Measurements from ENCODE around the gene TTC21B. TPM values are rescaled to one million over a fixed set of nuclear protein-coding genes. Genes with fewer than 3 reads are reported as not detected.

Gene TTC21B
- total and polyA plus RNA-seq, 7 experiments from 2014 or later, result 9.2 to 38.9 (median 29.1) TPM

GRCh38 chr2:165895974-165896373, 57.6 kb downstream of the TTC21B start:
- DNase-seq (no peak), ATAC-seq (no peak)
- no peaks in the 10 kb centered on the region for H3K9me3 Mint-ChIP-seq
- no peaks in the 10 kb centered on the region for H3K27me3 ChIP-seq (ENCODE audit: control insufficient read depth in 2 of 2, insufficient read depth in 2 of 2, low read length in 2 of 2)
- H3K27ac Mint-ChIP-seq, result peak overlapping the region in 1 of 9 donors; percentile 11
- H3K27ac ChIP-seq (ENCODE audit: low read depth, low read length), result no peak overlapping the region
- intact Hi-C loops (cut with micrococcal nuclease), result no loop called here
- peaks cover 0 to 13% (median 0%) of the 10 kb centered on the region in 7 donors for H3K4me1 Mint-ChIP-seq
- H3K4me1 ChIP-seq (ENCODE audit: control insufficient read depth in 2 of 2, insufficient read depth in 2 of 2, low read length in 2 of 2), result no peaks in the 10 kb centered on the region
- no peak overlapping the region for H3K4me3 ChIP-seq (ENCODE audit: low read length)
- no peak overlapping the region for H3K4me3 Mint-ChIP-seq
- H3K9me3 ChIP-seq (ENCODE audit: control insufficient read depth in 2 of 3, low read length in 3 of 3), result no peaks in the 10 kb centered on the region
- H3K36me3 Mint-ChIP-seq, result peaks cover 25 to 62% (median 44%) of the 10 kb centered on the region in 5 donors
- CTCF ChIA-PET, result no interaction called here
- H3K36me3 ChIP-seq (ENCODE audit: control insufficient read depth in 2 of 3, insufficient read depth in 3 of 3, low read length in 3 of 3), result peaks cover 0 to 47% (median 4%) of the 10 kb centered on the region in 3 experiments
- no peaks in the 10 kb centered on the region for H3K27me3 Mint-ChIP-seq
- POLR2A ChIA-PET, result no interaction called here

DNA sequence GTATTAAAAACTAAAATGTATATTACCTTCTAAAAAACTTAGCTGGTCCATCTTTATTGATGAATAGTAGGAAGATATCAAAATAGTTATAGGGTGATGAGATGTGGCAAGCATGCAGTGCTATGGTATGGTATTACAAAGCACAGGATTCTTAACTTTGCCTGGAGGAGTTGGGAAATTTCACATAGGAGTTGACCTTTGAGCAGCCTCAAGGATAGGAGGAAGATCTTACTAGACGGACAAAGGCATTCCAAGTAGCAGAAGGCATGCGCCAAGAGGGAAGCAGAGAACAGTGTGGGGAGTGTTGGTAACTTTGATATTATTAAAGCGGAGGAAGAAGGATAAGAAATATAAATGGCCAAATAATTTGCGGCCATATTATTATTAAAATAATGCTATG, 60.0 kb downstream of the TTC21B start:
- CTCF ChIA-PET, result no interaction called here
- H3K4me3 ChIP-seq (ENCODE audit: low read length), result no peak overlapping the region
- intact Hi-C loops (cut with micrococcal nuclease), result no loop called here
- peaks cover 0 to 45% (median 4%) of the 10 kb centered on the region in 3 experiments for H3K36me3 ChIP-seq (ENCODE audit: control insufficient read depth in 2 of 3, insufficient read depth in 3 of 3, low read length in 3 of 3)
- Mint-ChIP-seq H3K9me3 (no peaks in the 10 kb centered on the region), H3K36me3 (peaks cover 30 to 64% (median 50%) of the 10 kb centered on the region in 5 donors), H3K27me3 (no peaks in the 10 kb centered on the region), H3K27ac (peak overlapping the region in 1 of 9 donors; percentile 10), H3K4me3 (no peak overlapping the region), H3K4me1 (peaks cover 0 to 20% (median 4%) of the 10 kb centered on the region in 7 donors)
- POLR2A ChIA-PET, result no interaction called here
- DNase-seq, result no peak
- ATAC-seq, result no peak
- no peaks in the 10 kb centered on the region for H3K9me3 ChIP-seq (ENCODE audit: control insufficient read depth in 2 of 3, low read length in 3 of 3)
- no peak overlapping the region for H3K27ac ChIP-seq (ENCODE audit: low read depth, low read length)
- H3K4me1 ChIP-seq (ENCODE audit: control insufficient read depth in 2 of 2, insufficient read depth in 2 of 2, low read length in 2 of 2), result no peaks in the 10 kb centered on the region
- no peaks in the 10 kb centered on the region for H3K27me3 ChIP-seq (ENCODE audit: control insufficient read depth in 2 of 2, insufficient read depth in 2 of 2, low read length in 2 of 2)

- Histone ChIP-seq H3K4me3 (ENCODE audit: low read length) (no peak overlapping the region), H3K27ac (ENCODE audit: low read depth, low read length) (no peak overlapping the region), H3K9me3 (ENCODE audit: control insufficient read depth in 2 of 3, low read length in 3 of 3) (no peaks in the 10 kb centered on the region), H3K36me3 (ENCODE audit: control insufficient read depth in 2 of 3, insufficient read depth in 3 of 3, low read length in 3 of 3) (peaks cover 0 to 35% (median 4%) of the 10 kb centered on the region in 3 experiments), H3K27me3 (ENCODE audit: control insufficient read depth in 2 of 2, insufficient read depth in 2 of 2, low read length in 2 of 2) (no peaks in the 10 kb centered on the region), H3K4me1 (ENCODE audit: control insufficient read depth in 2 of 2, insufficient read depth in 2 of 2, low read length in 2 of 2) (no peaks in the 10 kb centered on the region)
- Mint-ChIP-seq H3K4me1 (peaks cover 0 to 20% (median 4%) of the 10 kb centered on the region in 7 donors), H3K4me3 (no peak overlapping the region), H3K9me3 (no peaks in the 10 kb centered on the region), H3K27ac (peak overlapping the region in 1 of 9 donors; percentile 67), H3K27me3 (no peaks in the 10 kb centered on the region), H3K36me3 (peaks cover 20 to 54% (median 40%) of the 10 kb centered on the region in 5 donors)
- DNase-seq, result no peak
- intact Hi-C loops (cut with micrococcal nuclease), result no loop called here
- ChIA-PET POLR2A (no interaction called here), CTCF (no interaction called here)
- ATAC-seq, result no peak
These were observed 61.0 kb downstream of the TTC21B start for GRCh38 chr2:165892526-165892925.

GRCh38 chr2:165891943-165892342, 61.6 kb downstream of the TTC21B start:
- DNase-seq (no peak), ATAC-seq (no peak)
- Mint-ChIP-seq H3K36me3 (peaks cover 14 to 53% (median 36%) of the 10 kb centered on the region in 5 donors), H3K4me3 (no peak overlapping the region), H3K27me3 (no peaks in the 10 kb centered on the region), H3K27ac (no peak overlapping the region), H3K9me3 (no peaks in the 10 kb centered on the region), H3K4me1 (peaks cover 0 to 20% (median 0%) of the 10 kb centered on the region in 7 donors)
- ChIA-PET POLR2A (no interaction called here), CTCF (no interaction called here)
- Histone ChIP-seq H3K27me3 (ENCODE audit: control insufficient read depth in 2 of 2, insufficient read depth in 2 of 2, low read length in 2 of 2) (no peaks in the 10 kb centered on the region), H3K36me3 (ENCODE audit: control insufficient read depth in 2 of 3, insufficient read depth in 3 of 3, low read length in 3 of 3) (peaks cover 0 to 29% (median 4%) of the 10 kb centered on the region in 3 experiments), H3K27ac (ENCODE audit: low read depth, low read length) (no peak overlapping the region), H3K9me3 (ENCODE audit: control insufficient read depth in 2 of 3, low read length in 3 of 3) (no peaks in the 10 kb centered on the region), H3K4me3 (ENCODE audit: low read length) (no peak overlapping the region), H3K4me1 (ENCODE audit: control insufficient read depth in 2 of 2, insufficient read depth in 2 of 2, low read length in 2 of 2) (no peaks in the 10 kb centered on the region)
- intact Hi-C loops (cut with micrococcal nuclease), result no loop called here

DNA sequence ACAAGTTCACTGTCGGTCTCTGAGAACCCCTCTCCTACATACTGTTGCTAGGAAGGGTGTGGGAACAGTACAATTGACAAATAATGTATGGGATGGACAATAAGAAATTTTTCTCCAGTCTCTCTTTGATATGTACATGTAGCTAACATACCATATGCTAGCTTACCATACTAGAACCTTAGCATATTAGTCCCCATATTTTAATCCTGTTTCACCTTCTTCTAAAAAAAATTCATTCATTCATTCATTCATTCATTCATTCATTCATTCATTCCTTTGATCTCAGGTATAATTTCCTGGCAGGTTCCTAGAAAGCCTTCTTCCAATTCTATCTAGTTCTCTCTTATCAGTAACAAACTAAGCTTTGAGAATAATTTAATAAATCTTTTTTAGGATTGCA, 62.2 kb downstream of the TTC21B start:
- Histone ChIP-seq H3K4me1 (ENCODE audit: control insufficient read depth in 2 of 2, insufficient read depth in 2 of 2, low read length in 2 of 2) (no peaks in the 10 kb centered on the region), H3K27me3 (ENCODE audit: control insufficient read depth in 2 of 2, insufficient read depth in 2 of 2, low read length in 2 of 2) (no peaks in the 10 kb centered on the region), H3K4me3 (ENCODE audit: low read length) (no peak overlapping the region), H3K27ac (ENCODE audit: low read depth, low read length) (no peak overlapping the region), H3K9me3 (ENCODE audit: control insufficient read depth in 2 of 3, low read length in 3 of 3) (no peaks in the 10 kb centered on the region), H3K36me3 (ENCODE audit: control insufficient read depth in 2 of 3, insufficient read depth in 3 of 3, low read length in 3 of 3) (peaks cover 0 to 23% (median 4%) of the 10 kb centered on the region in 3 experiments)
- ATAC-seq, result no peak
- ChIA-PET POLR2A (no interaction called here), CTCF (no interaction called here)
- Mint-ChIP-seq H3K36me3 (peaks cover 12 to 52% (median 32%) of the 10 kb centered on the region in 5 donors), H3K4me3 (no peak overlapping the region), H3K27me3 (no peaks in the 10 kb centered on the region), H3K27ac (no peak overlapping the region), H3K4me1 (peaks cover 0 to 17% (median 0%) of the 10 kb centered on the region in 7 donors), H3K9me3 (no peaks in the 10 kb centered on the region)
- DNase-seq, result no peak
- intact Hi-C loops (cut with micrococcal nuclease), result no loop called here

DNA sequence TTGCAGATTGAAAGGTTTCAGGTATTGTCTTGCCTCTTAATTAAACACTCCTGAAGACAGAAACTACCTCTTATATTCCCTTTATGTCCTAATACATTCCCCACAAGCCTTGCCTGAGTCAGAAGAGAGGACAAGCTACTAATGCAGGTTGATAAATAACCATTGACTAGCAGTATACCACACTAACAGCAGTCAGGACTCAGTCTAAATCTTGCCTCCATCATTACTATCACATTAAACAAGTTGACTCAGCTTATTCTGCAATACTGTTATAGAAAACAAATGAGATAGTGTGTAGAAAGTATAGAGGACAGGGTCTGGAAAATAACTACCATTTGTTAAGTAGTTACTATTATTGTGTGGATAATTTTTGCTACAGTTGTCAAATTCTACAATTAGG, 63.8 kb downstream of the TTC21B start:
- Histone ChIP-seq H3K9me3 (ENCODE audit: control insufficient read depth in 2 of 3, low read length in 3 of 3) (no peaks in the 10 kb centered on the region), H3K4me3 (ENCODE audit: low read length) (no peak overlapping the region), H3K27me3 (ENCODE audit: control insufficient read depth in 2 of 2, insufficient read depth in 2 of 2, low read length in 2 of 2) (no peaks in the 10 kb centered on the region), H3K4me1 (ENCODE audit: control insufficient read depth in 2 of 2, insufficient read depth in 2 of 2, low read length in 2 of 2) (no peaks in the 10 kb centered on the region), H3K27ac (ENCODE audit: low read depth, low read length) (no peak overlapping the region), H3K36me3 (ENCODE audit: control insufficient read depth in 2 of 3, insufficient read depth in 3 of 3, low read length in 3 of 3) (peaks cover 0 to 15% (median 4%) of the 10 kb centered on the region in 3 experiments)
- Mint-ChIP-seq H3K9me3 (no peaks in the 10 kb centered on the region), H3K4me3 (no peak overlapping the region), H3K27ac (peak overlapping the region in 2 of 9 donors; percentile 9 to 30), H3K27me3 (no peaks in the 10 kb centered on the region), H3K36me3 (peaks cover 9 to 47% (median 24%) of the 10 kb centered on the region in 5 donors), H3K4me1 (peaks cover 0 to 15% (median 0%) of the 10 kb centered on the region in 7 donors)
- DNase-seq, result no peak
- CTCF ChIA-PET, result no interaction called here
- no peak for ATAC-seq
- intact Hi-C loops (cut with micrococcal nuclease), result no loop called here
- POLR2A ChIA-PET, result no interaction called here

- Mint-ChIP-seq H3K27ac (peak overlapping the region in 3 of 9 donors; percentile 4 to 30 (median 12)), H3K4me3 (no peak overlapping the region), H3K4me1 (peaks cover 0 to 14% (median 0%) of the 10 kb centered on the region in 7 donors), H3K27me3 (no peaks in the 10 kb centered on the region), H3K36me3 (peaks cover 9 to 51% (median 23%) of the 10 kb centered on the region in 5 donors), H3K9me3 (no peaks in the 10 kb centered on the region)
- intact Hi-C loops (cut with micrococcal nuclease), result no loop called here
- no peaks in the 10 kb centered on the region for H3K4me1 ChIP-seq (ENCODE audit: control insufficient read depth in 2 of 2, insufficient read depth in 2 of 2, low read length in 2 of 2)
- no peaks in the 10 kb centered on the region for H3K9me3 ChIP-seq (ENCODE audit: control insufficient read depth in 2 of 3, low read length in 3 of 3)
- ChIA-PET CTCF (no interaction called here), POLR2A (no interaction called here)
- H3K27ac ChIP-seq (ENCODE audit: low read depth, low read length), result no peak overlapping the region
- ATAC-seq (peak; percentile 27), DNase-seq (no peak)
- no peak overlapping the region for H3K4me3 ChIP-seq (ENCODE audit: low read length)
- no peaks in the 10 kb centered on the region for H3K27me3 ChIP-seq (ENCODE audit: control insufficient read depth in 2 of 2, insufficient read depth in 2 of 2, low read length in 2 of 2)
- H3K36me3 ChIP-seq (ENCODE audit: control insufficient read depth in 2 of 3, insufficient read depth in 3 of 3, low read length in 3 of 3), result peaks cover 0 to 13% (median 4%) of the 10 kb centered on the region in 3 experiments
These were observed 64.4 kb downstream of the TTC21B start for GRCh38 chr2:165889158-165889557.
